ENCODE data around the gene RFX4. TPM values are rescaled to one million over a fixed set of nuclear protein-coding genes. Genes with fewer than 3 reads are reported as not detected.

RFX4 gene
- total RNA-seq, 4 donors from 2014 or later: not detected

DNA sequence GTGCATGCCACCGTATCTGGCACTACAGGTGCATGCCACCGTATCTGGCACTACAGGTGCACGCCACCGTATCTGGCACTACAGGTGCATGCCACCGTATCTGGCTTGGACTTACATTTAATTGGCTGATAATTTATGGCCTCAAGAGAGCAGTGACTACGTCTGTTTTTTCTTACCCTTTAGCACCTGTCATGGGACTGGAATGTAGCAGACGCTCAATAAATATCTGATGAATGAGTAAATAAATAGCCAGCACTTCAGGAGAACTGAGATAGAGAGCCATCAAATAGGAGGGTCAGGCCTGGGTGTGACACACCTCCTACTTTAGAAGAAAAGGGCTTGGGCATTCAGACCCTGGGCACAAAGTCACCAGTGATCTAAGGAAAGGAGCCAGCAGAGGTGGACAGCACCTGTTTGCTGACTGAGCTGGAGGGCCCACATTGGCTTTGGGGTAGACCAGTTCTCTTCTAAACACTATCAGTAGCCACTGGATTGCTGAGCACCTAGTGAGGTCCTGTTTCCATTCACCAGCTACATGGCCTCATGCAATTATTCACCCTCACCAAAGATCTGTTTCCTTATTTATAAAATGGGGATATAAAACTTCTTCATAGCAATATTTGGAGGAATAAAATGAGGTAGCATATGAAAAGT, 50.1 kb downstream of the RFX4 start:
- DNase-seq (no peak), ATAC-seq (no peak)
- no peaks in the 10 kb centered on the region for H3K36me3 ChIP-seq
- in situ Hi-C loops (cut with MboI; ENCODE audit: low sequenced_read_pairs in 4 of 4): no loop called here
- intact Hi-C loops (cut with DNase I; ENCODE audit: low total_unique reads): no loop called here
- H3K27ac ChIP-seq: no peak overlapping the region
- H3K4me1 ChIP-seq: no peaks in the 10 kb centered on the region
- H3K4me3 ChIP-seq: no peak overlapping the region
- TF ChIP-seq POLR2A (IDR thresholded peaks at IDR 0.05): no peak
- TF ChIP-seq, protein P1, sequence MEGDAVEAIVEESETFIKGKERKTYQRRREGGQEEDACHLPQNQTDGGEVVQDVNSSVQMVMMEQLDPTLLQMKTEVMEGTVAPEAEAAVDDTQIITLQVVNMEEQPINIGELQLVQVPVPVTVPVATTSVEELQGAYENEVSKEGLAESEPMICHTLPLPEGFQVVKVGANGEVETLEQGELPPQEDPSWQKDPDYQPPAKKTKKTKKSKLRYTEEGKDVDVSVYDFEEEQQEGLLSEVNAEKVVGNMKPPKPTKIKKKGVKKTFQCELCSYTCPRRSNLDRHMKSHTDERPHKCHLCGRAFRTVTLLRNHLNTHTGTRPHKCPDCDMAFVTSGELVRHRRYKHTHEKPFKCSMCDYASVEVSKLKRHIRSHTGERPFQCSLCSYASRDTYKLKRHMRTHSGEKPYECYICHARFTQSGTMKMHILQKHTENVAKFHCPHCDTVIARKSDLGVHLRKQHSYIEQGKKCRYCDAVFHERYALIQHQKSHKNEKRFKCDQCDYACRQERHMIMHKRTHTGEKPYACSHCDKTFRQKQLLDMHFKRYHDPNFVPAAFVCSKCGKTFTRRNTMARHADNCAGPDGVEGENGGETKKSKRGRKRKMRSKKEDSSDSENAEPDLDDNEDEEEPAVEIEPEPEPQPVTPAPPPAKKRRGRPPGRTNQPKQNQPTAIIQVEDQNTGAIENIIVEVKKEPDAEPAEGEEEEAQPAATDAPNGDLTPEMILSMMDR (IDR thresholded peaks at IDR 0.05 in 4 of 5, conservative IDR thresholded peaks at IDR 0.05 in 1 of 5): no peak
- H3K9me3 ChIP-seq: no peaks in the 10 kb centered on the region
- H3K27me3 ChIP-seq: no peaks in the 10 kb centered on the region

DNA sequence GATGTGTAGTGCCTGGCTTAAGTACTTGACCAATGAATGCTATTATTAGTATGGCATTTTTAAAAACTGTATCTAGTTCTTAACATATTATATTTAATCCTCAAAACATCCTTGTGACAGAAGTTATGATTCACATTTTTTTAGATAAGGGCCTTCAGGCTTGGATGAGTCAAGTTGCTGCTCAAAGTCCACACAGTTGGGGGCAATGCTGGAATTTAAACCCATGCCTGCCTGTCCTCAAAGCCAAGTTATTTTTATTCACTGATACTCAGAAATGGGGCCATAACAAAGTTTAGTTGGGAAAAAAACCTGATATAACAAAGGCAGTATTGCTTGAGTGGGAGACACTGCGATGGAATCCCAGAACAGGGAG, 50.6 kb downstream of the RFX4 start:
- H3K4me1 ChIP-seq: no peaks in the 10 kb centered on the region
- no peak overlapping the region for H3K4me3 ChIP-seq
- TF ChIP-seq POLR2A (IDR thresholded peaks at IDR 0.05): no peak
- TF ChIP-seq, protein P1 (IDR thresholded peaks at IDR 0.05 in 4 of 5, conservative IDR thresholded peaks at IDR 0.05 in 1 of 5): no peak
- ATAC-seq (no peak), DNase-seq (no peak)
- in situ Hi-C loops (cut with MboI; ENCODE audit: low sequenced_read_pairs in 4 of 4): no loop called here
- no peaks in the 10 kb centered on the region for H3K9me3 ChIP-seq
- no peaks in the 10 kb centered on the region for H3K36me3 ChIP-seq
- no peaks in the 10 kb centered on the region for H3K27me3 ChIP-seq
- intact Hi-C loops (cut with DNase I; ENCODE audit: low total_unique reads): no loop called here
- no peak overlapping the region for H3K27ac ChIP-seq

DNA sequence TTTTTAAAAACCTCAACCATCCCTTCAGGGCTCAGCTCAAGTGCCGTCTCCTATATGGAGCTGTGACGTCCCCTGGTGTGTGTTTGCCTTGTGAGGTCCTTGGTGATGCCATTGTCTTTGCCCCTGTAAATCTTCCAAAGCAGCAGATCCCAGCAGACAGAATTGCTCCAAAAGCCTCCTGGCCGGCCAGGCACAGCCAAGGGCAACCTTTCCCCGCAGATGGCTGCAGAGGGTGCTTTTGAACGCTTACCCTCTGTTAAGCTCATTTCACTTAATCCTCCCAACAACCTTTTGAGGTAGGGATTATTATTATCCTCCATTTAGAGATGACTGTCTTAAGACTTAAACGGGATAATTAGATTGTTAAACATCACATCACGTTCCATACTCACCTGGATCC, 51.4 kb downstream of the RFX4 start:
- no peaks in the 10 kb centered on the region for H3K9me3 ChIP-seq
- no peaks in the 10 kb centered on the region for H3K4me1 ChIP-seq
- no peak overlapping the region for H3K4me3 ChIP-seq
- H3K36me3 ChIP-seq: no peaks in the 10 kb centered on the region
- ATAC-seq: no peak
- no peak overlapping the region for H3K27ac ChIP-seq
- in situ Hi-C loops (cut with MboI; ENCODE audit: low sequenced_read_pairs in 4 of 4): no loop called here
- DNase-seq: no peak
- TF ChIP-seq POLR2A (IDR thresholded peaks at IDR 0.05): no peak
- TF ChIP-seq, protein P1 (IDR thresholded peaks at IDR 0.05 in 4 of 5, conservative IDR thresholded peaks at IDR 0.05 in 1 of 5): no peak
- H3K27me3 ChIP-seq: no peaks in the 10 kb centered on the region
- intact Hi-C loops (cut with DNase I; ENCODE audit: low total_unique reads): no loop called here

DNA sequence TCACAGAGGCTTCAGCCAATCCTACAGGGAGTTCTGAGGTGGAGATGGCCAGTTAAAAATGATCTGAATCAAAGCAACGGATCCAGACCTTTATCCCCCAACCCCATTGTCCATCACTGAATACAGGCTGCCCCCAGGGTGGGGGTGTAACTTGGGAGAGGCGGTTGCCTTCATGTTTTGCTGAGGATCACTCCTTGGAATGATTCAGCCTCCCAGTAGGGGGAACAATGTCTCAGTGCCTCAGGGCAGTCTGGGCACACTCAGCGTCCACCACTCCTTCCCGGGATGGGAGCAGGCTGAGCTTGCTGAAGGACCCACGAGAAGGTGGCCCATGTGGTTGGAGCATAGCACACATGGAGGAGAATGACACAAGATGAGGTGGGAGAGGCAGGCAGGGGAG, 60.2 kb downstream of the RFX4 start:
- Histone ChIP-seq H3K27me3 (no peaks in the 10 kb centered on the region), H3K4me1 (peaks cover 7 to 11% of the 10 kb centered on the region in 2 donors), H3K27ac (no peak overlapping the region), H3K4me3 (no peak overlapping the region), H3K9me3 (no peaks in the 10 kb centered on the region), H3K36me3 (no peaks in the 10 kb centered on the region)
- in situ Hi-C loops (cut with MboI; ENCODE audit: low sequenced_read_pairs in 4 of 4): no loop called here
- ATAC-seq (no peak), DNase-seq (no peak)
- TF ChIP-seq POLR2A (IDR thresholded peaks at IDR 0.05): no peak
- TF ChIP-seq, protein P1 (IDR thresholded peaks at IDR 0.05 in 4 of 5, conservative IDR thresholded peaks at IDR 0.05 in 1 of 5): no peak
- intact Hi-C loops (cut with DNase I; ENCODE audit: low total_unique reads): no loop called here

Data from gastrocnemius medialis (tissue), 4 donors.